DOHH2 (cell line): ENCODE measurements around the gene FGF1.
"Not testable (repeated sequence)": the region's sequence is repeated elsewhere in the genome, so short reads cannot be mapped to it uniquely, and the experiment has no call there.

Experiments used
- H3F3A ChIP-seq: fragments of 200-600 bp; sonication (generic), shearing (Covaris generic); 2 replicates; pipeline ENCODE4 v1.6.0; 2016; ENCODE audit warnings: antibody characterized with exemption, mild to moderate bottlenecking; ENCODE audit not compliant: control insufficient read depth, insufficient read depth
- H3K27ac ChIP-seq: fragments of 200-600 bp; sonication (generic); 2 replicates; pipeline ENCODE4 v1.5.1; 2014; ENCODE audit warnings: low read depth, mild to moderate bottlenecking, low read length, moderate library complexity
- H3K27me3 ChIP-seq: fragments of 200-600 bp; sonication (generic); 2 replicates; pipeline ENCODE4 v1.6.1; 2014; ENCODE audit warnings: mild to moderate bottlenecking, low read length, mixed read lengths; ENCODE audit not compliant: control insufficient read depth
- H3K36me3 ChIP-seq: fragments of 200-600 bp; sonication (generic); 2 replicates; pipeline ENCODE4 v1.6.1; 2014; ENCODE audit warnings: mild to moderate bottlenecking, low read length, moderate library complexity, mixed read lengths; ENCODE audit not compliant: control insufficient read depth
- H3K4me1 ChIP-seq: fragments of 200-600 bp; sonication (generic); 2 replicates; pipeline ENCODE4 v1.6.1; 2014; ENCODE audit warnings: mild to moderate bottlenecking, low read length, mixed read lengths; ENCODE audit not compliant: control insufficient read depth
- H3K4me2 ChIP-seq: fragments of 200-600 bp; sonication (generic); 2 replicates; pipeline ENCODE4 v1.6.0; 2014; ENCODE audit warnings: mild to moderate bottlenecking, low read length, moderate library complexity
- H3K4me3 ChIP-seq: fragments of 200-600 bp; sonication (generic); 2 replicates; pipeline ENCODE4 v1.5.1; 2014; ENCODE audit warnings: mild to moderate bottlenecking, low read length, mixed read lengths
- H3K79me2 ChIP-seq: fragments of 200-600 bp; sonication (generic); 2 replicates; pipeline ENCODE4 v1.6.1; 2014; ENCODE audit warnings: mild to moderate bottlenecking, low read length, mixed read lengths; ENCODE audit not compliant: control insufficient read depth
- H3K9me2 ChIP-seq: fragments of 200-600 bp; sonication (generic); replicated peaks from 2 replicates; pipeline ENCODE4 v1.6.1; 2014; ENCODE audit warnings: mild to moderate bottlenecking, low read length, mixed read lengths; ENCODE audit not compliant: control insufficient read depth
- H3K9me3 ChIP-seq: fragments of 200-600 bp; sonication (generic); 2 replicates; pipeline ENCODE4 v1.6.1; 2014; ENCODE audit warnings: antibody characterized with exemption, low read length, mixed read lengths; ENCODE audit not compliant: control insufficient read depth, insufficient read depth
- H4K20me1 ChIP-seq: fragments of 200-600 bp; sonication (generic); 2 replicates; pipeline ENCODE4 v1.6.0; 2014; ENCODE audit warnings: low read depth, mild to moderate bottlenecking, antibody characterized with exemption, low read length, moderate library complexity; ENCODE audit not compliant: control insufficient read depth, insufficient read depth
- CTCF ChIP-seq: fragments of 200-600 bp; sonication (generic); IDR thresholded peaks from one replicate; pipeline ENCODE4 v1.5.1; 2014; ENCODE audit warnings: antibody characterized with exemption, mild to moderate bottlenecking, low read depth, low read length; ENCODE audit not compliant: poor library complexity, severe bottlenecking
- EZH2phosphoT487 ChIP-seq: fragments of 200-600 bp; sonication (generic); IDR thresholded peaks from 2 replicates; pipeline ENCODE4 v1.6.1; 2017; ENCODE audit warnings: borderline replicate concordance, mild to moderate bottlenecking, antibody characterized with exemption, low read length, moderate library complexity, mixed read lengths

FGF1 gene

GRCh38 chr5:142653321-142653720, 32.6 kb downstream of the FGF1 start:
- no peaks in the 10 kb centered on the region for H3K36me3 ChIP-seq
- no peak overlapping the region for H3K27ac ChIP-seq
- no peaks in the 10 kb centered on the region for H3F3A ChIP-seq
- H3K79me2 ChIP-seq = no peaks in the 10 kb centered on the region
- no peaks in the 10 kb centered on the region for H4K20me1 ChIP-seq
- no peaks in the 10 kb centered on the region for H3K9me3 ChIP-seq
- H3K9me2 ChIP-seq = no peaks in the 10 kb centered on the region
- no peak overlapping the region for H3K4me3 ChIP-seq
- TF ChIP-seq CTCF = no peak
- TF ChIP-seq EZH2phosphoT487 = no peak
- H3K4me1 ChIP-seq = no peaks in the 10 kb centered on the region
- H3K27me3 ChIP-seq = peaks cover 15% of the 10 kb centered on the region
- no peak overlapping the region for H3K4me2 ChIP-seq

DNA sequence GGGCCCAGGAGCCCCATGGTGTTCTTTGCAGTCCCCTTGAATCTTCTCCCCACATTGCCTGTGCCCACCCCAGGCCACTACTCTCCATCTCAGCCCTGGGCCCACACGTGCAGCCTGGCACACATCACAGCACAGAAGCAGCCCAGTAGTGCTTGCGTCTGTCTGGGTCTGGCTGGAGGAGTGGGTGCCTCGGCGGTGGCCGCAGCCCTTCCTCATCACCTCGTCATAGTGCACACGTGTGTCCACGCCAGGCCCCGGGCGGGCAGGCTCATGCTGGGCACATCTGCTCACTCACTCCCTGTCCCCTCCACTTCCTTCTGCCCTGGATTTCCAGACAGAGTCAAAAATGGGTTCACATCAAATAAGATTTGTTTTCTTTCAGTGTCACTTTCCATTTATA, 33.3 kb downstream of the FGF1 start:
- no peaks in the 10 kb centered on the region for H4K20me1 ChIP-seq
- H3K4me1 ChIP-seq = no peaks in the 10 kb centered on the region
- no peaks in the 10 kb centered on the region for H3F3A ChIP-seq
- H3K27ac ChIP-seq = no peak overlapping the region
- no peak overlapping the region for H3K4me2 ChIP-seq
- TF ChIP-seq EZH2phosphoT487 (no peak), CTCF (no peak)
- H3K79me2 ChIP-seq = no peaks in the 10 kb centered on the region
- no peaks in the 10 kb centered on the region for H3K9me3 ChIP-seq
- H3K4me3 ChIP-seq = no peak overlapping the region
- H3K36me3 ChIP-seq = no peaks in the 10 kb centered on the region
- peaks cover 15% of the 10 kb centered on the region for H3K27me3 ChIP-seq
- H3K9me2 ChIP-seq = no peaks in the 10 kb centered on the region

GRCh38 chr5:142650881-142651280, 35.0 kb downstream of the FGF1 start:
- Histone ChIP-seq H3K27me3 (peaks cover 9% of the 10 kb centered on the region), H3K36me3 (no peaks in the 10 kb centered on the region), H3K4me2 (no peak overlapping the region), H3K4me3 (no peak overlapping the region), H3K9me2 (no peaks in the 10 kb centered on the region), H3K4me1 (no peaks in the 10 kb centered on the region), H3K79me2 (no peaks in the 10 kb centered on the region), H3F3A (no peaks in the 10 kb centered on the region), H3K9me3 (no peaks in the 10 kb centered on the region), H3K27ac (no peak overlapping the region), H4K20me1 (no peaks in the 10 kb centered on the region)
- TF ChIP-seq EZH2phosphoT487 (no peak), CTCF (no peak)

- H3K36me3 ChIP-seq = no peaks in the 10 kb centered on the region
- no peak overlapping the region for H3K4me3 ChIP-seq
- H3F3A ChIP-seq = no peaks in the 10 kb centered on the region
- H3K27ac ChIP-seq = no peak overlapping the region
- TF ChIP-seq EZH2phosphoT487 = no peak
- no peak for TF ChIP-seq CTCF
- no peaks in the 10 kb centered on the region for H4K20me1 ChIP-seq
- H3K4me1 ChIP-seq = no peaks in the 10 kb centered on the region
- no peaks in the 10 kb centered on the region for H3K9me2 ChIP-seq
- H3K27me3 ChIP-seq = peaks cover 3% of the 10 kb centered on the region
- H3K9me3 ChIP-seq = no peaks in the 10 kb centered on the region
- no peaks in the 10 kb centered on the region for H3K79me2 ChIP-seq
- no peak overlapping the region for H3K4me2 ChIP-seq
These were observed 35.8 kb downstream of the FGF1 start for GRCh38 chr5:142650060-142650459.

GRCh38 chr5:142648108-142648507, 37.8 kb downstream of the FGF1 start:
- not testable (repeated sequence) for H3K27ac ChIP-seq, H3K4me3 ChIP-seq, H3K9me3 ChIP-seq, H4K20me1 ChIP-seq, H3K79me2 ChIP-seq, H3K9me2 ChIP-seq, H3K4me2 ChIP-seq, H3K4me1 ChIP-seq, H3F3A ChIP-seq, H3K36me3 ChIP-seq
- H3K27me3 ChIP-seq = peaks cover 17% of the 10 kb centered on the region
